GM23338 (cell line): ENCODE data around the gene SYNE1. TPM values are rescaled to one million over a fixed set of nuclear protein-coding genes. Genes with fewer than 3 reads are reported as not detected.

Source experiments
- ATAC-seq: fragments of 200-7000 bp; cut with Tn5 transposase; 3 replicates; pipeline ENCODE4 v1.9.1; 2020
- DNase-seq: peaks from one replicate; pipeline ENCODE4 v3.0.0-alpha.2; 2015; ENCODE audit warnings: low spot score
- H2AFZ ChIP-seq: fragments of 200-600 bp; sonication (generic); 2 replicates; pipeline ENCODE4 v1.8.0; 2016; ENCODE audit warnings: antibody characterized with exemption, mild to moderate bottlenecking, moderate library complexity
- H3F3A ChIP-seq: fragments of 200-600 bp; sonication (generic); replicated peaks from 2 replicates; pipeline ENCODE4 v1.8.0; 2017; ENCODE audit warnings: antibody characterized with exemption, mixed run types, low read depth
- H3K27ac ChIP-seq: fragments of 200-600 bp; sonication (generic); 2 replicates; pipeline ENCODE4 v1.6.1; 2016; ENCODE audit warnings: low read depth
- H3K27me3 ChIP-seq: fragments of 200-600 bp; sonication (generic); 2 replicates; pipeline ENCODE4 v1.8.0; 2016; ENCODE audit warnings: mild to moderate bottlenecking, mixed run types, moderate library complexity; ENCODE audit not compliant: insufficient read depth
- H3K36me3 ChIP-seq: fragments of 200-600 bp; sonication (generic); 2 replicates; pipeline ENCODE4 v1.8.0; 2016; ENCODE audit warnings: mild to moderate bottlenecking; ENCODE audit not compliant: insufficient read depth
- H3K4me1 ChIP-seq: fragments of 200-600 bp; sonication (generic); 2 replicates; pipeline ENCODE4 v1.8.0; 2016; ENCODE audit warnings: mild to moderate bottlenecking, moderate library complexity; ENCODE audit not compliant: insufficient read depth
- H3K4me2 ChIP-seq: fragments of 200-600 bp; sonication (generic); 2 replicates; pipeline ENCODE4 v1.7.1; 2017; ENCODE audit warnings: mixed run types
- H3K4me3 ChIP-seq: fragments of 200-600 bp; sonication (generic); 2 replicates; pipeline ENCODE4 v1.6.1; 2016; ENCODE audit warnings: mixed run types
- H3K79me2 ChIP-seq: fragments of 200-600 bp; sonication (generic); replicated peaks from 2 replicates; pipeline ENCODE4 v1.8.0; 2017; ENCODE audit warnings: mild to moderate bottlenecking; ENCODE audit not compliant: insufficient read depth
- H3K9me2 ChIP-seq: fragments of 200-600 bp; sonication (generic); 2 replicates; pipeline ENCODE4 v1.8.0; 2017; ENCODE audit not compliant: insufficient read depth
- H4K20me1 ChIP-seq: fragments of 200-600 bp; sonication (generic); replicated peaks from 2 replicates; pipeline ENCODE4 v1.8.0; 2017; ENCODE audit warnings: mild to moderate bottlenecking; ENCODE audit not compliant: insufficient read depth
- H3K27ac Mint-ChIP-seq: 2 replicates; pipeline ENCODE4 v1.8.0; 2020; ENCODE audit warnings: inconsistent platforms, mild to moderate bottlenecking, moderate library complexity, mixed read lengths
- H3K27me3 Mint-ChIP-seq: 3 replicates; pipeline ENCODE4 v1.8.0; 2022; ENCODE audit warnings: low read depth, mild to moderate bottlenecking, moderate library complexity, mixed read lengths, inconsistent platforms; ENCODE audit not compliant: insufficient read depth, poor library complexity
- H3K36me3 Mint-ChIP-seq: 3 replicates; pipeline ENCODE4 v1.8.0; 2021; ENCODE audit warnings: low read depth, mild to moderate bottlenecking, inconsistent platforms, moderate library complexity, mixed read lengths
- H3K4me1 Mint-ChIP-seq: 3 replicates; pipeline ENCODE4 v1.8.0; 2020; ENCODE audit warnings: mild to moderate bottlenecking, inconsistent platforms, mixed read lengths
- H3K4me3 Mint-ChIP-seq: 3 replicates; pipeline ENCODE4 v1.8.0; 2021; ENCODE audit warnings: moderate library complexity, mild to moderate bottlenecking, inconsistent platforms, mixed read lengths
- H3K9me3 Mint-ChIP-seq: 3 replicates; pipeline ENCODE4 v1.8.0; 2020; ENCODE audit warnings: moderate library complexity, mild to moderate bottlenecking, inconsistent platforms, mixed read lengths
- CREB1 ChIP-seq: fragments of 250-450 bp; sonication (Bioruptor Pico); IDR thresholded peaks from 2 replicates; pipeline ENCODE4 v1.5.0; 2020; ENCODE audit warnings: low read depth, mild to moderate bottlenecking, moderate library complexity
- EZH2 ChIP-seq: fragments of 200-600 bp; sonication (generic); IDR thresholded peaks from one replicate; pipeline ENCODE4 v1.8.0; 2017; ENCODE audit warnings: antibody characterized with exemption, mild to moderate bottlenecking, low read depth; ENCODE audit not compliant: unreplicated experiment
- EZH2phosphoT487 ChIP-seq: fragments of 200-600 bp; sonication (generic); IDR thresholded peaks from one replicate; pipeline ENCODE4 v1.8.1; 2018; ENCODE audit warnings: antibody characterized with exemption; ENCODE audit not compliant: unreplicated experiment
- JUNB ChIP-seq: IDR thresholded peaks from one replicate; pipeline ENCODE4 v1.6.1; 2016; ENCODE audit warnings: antibody characterized with exemption; ENCODE audit not compliant: unreplicated experiment
- NANOG ChIP-seq: IDR thresholded peaks from 2 replicates; pipeline ENCODE4 v1.6.1; 2016; ENCODE audit warnings: antibody characterized with exemption, borderline replicate concordance
- POLR2AphosphoS5 ChIP-seq: IDR thresholded peaks from 2 replicates; pipeline ENCODE4 v1.6.1; 2016; ENCODE audit warnings: antibody characterized with exemption, low read depth
- STAT1 ChIP-seq: IDR thresholded peaks from one replicate; pipeline ENCODE4 v1.6.1; 2016; ENCODE audit warnings: antibody characterized with exemption; ENCODE audit not compliant: unreplicated experiment
- ZNF114 ChIP-seq: fragments of 250-450 bp; sonication (Bioruptor Pico); IDR thresholded peaks from 2 replicates; pipeline ENCODE4 v1.5.0; 2020; ENCODE audit warnings: mild to moderate bottlenecking, moderate library complexity
- ZNF331 ChIP-seq: fragments of 250-450 bp; sonication (Bioruptor Pico); IDR thresholded peaks from 2 replicates; pipeline ENCODE4 v1.5.0; 2020; ENCODE audit warnings: low read depth, mild to moderate bottlenecking, moderate library complexity
- polyA plus RNA-seq: library from polyadenylated mRNA; unstranded; fragments of >200 nt; fragmentation: Nextera tagmentation; extraction: Ambion mirVana; gene quantifications from 2 replicates; pipeline ENCODE4 v1.2.1, GENCODE V29; 2016
- total RNA-seq: library from RNA; depleted of rRNA; stranded (reverse); fragments of >200 nt; shearing (Covaris generic); gene quantifications from 2 replicates; pipeline ENCODE4 v1.2.3, GENCODE V29; 2014
- TF ChIP-seq, protein P1 (sequence below), 2 experiments: fragments of 200-600 bp in 1 of 2; sonication (generic) in 1 of 2; conservative IDR thresholded peaks; 2 replicates each; pipeline versions ENCODE4 v1.5.1 to v1.6.1; 2016 to 2017; ENCODE audit warnings: antibody characterized with exemption in 2 of 2, low read depth in 2 of 2, mild to moderate bottlenecking in 2 of 2, moderate library complexity in 1 of 2
- TF ChIP-seq, protein P2 (sequence below): fragments of 250-450 bp; sonication (Bioruptor Pico); IDR thresholded peaks from 2 replicates; pipeline ENCODE4 v1.5.0; 2020; ENCODE audit warnings: mild to moderate bottlenecking, moderate library complexity
- TF ChIP-seq, protein P3 (sequence below): IDR thresholded peaks from one replicate; pipeline ENCODE4 v1.6.1; 2018; ENCODE audit warnings: antibody characterized with exemption; ENCODE audit not compliant: unreplicated experiment
- TF ChIP-seq, protein P4 (sequence below): IDR thresholded peaks from 2 replicates; pipeline ENCODE4 v1.6.1; 2016; ENCODE audit warnings: antibody characterized with exemption

Gene SYNE1
- total and polyA plus RNA-seq, 2 experiments from 2014 or later: 3.9 to 13.6 TPM

DNA sequence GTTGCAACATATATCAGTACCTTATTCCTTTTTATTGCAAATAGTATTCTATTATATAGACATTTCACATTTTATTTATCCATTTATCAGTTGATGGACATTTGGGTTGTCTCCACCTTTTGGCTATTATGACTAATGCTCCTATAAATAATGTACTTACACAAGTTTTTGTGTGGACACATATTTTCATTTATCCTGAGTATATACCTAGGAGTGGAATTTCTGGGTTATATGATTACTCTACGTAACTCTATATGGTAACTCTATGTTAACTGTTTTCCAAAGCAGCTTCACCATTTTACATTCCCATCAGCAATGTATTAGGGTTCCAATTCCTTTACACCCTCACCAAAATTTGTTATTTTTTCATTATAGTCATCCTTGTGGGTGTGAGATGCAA lies 424.7 kb downstream of the SYNE1 start:
- Histone ChIP-seq H3K27me3 (no peaks in the 10 kb centered on the region), H3K79me2 (no peaks in the 10 kb centered on the region), H3K36me3 (no peaks in the 10 kb centered on the region), H3F3A (no peaks in the 10 kb centered on the region), H2AFZ (no peak overlapping the region), H3K9me2 (no peaks in the 10 kb centered on the region), H3K4me1 (no peaks in the 10 kb centered on the region), H3K4me2 (no peak overlapping the region), H4K20me1 (no peaks in the 10 kb centered on the region), H3K27ac (no peak overlapping the region), H3K4me3 (no peak overlapping the region)
- H3K27ac Mint-ChIP-seq: no peak overlapping the region
- H3K27me3 Mint-ChIP-seq: no peaks in the 10 kb centered on the region
- H3K4me1 Mint-ChIP-seq: no peaks in the 10 kb centered on the region
- TF ChIP-seq EZH2 (no peak), CREB1 (no peak), ZNF331 (CRISPR knock-in tag) (no peak), STAT1 (no peak), POLR2AphosphoS5 (no peak), NANOG (no peak), ZNF114 (no peak), JUNB (no peak), EZH2phosphoT487 (no peak)
- TF ChIP-seq, protein P1, sequence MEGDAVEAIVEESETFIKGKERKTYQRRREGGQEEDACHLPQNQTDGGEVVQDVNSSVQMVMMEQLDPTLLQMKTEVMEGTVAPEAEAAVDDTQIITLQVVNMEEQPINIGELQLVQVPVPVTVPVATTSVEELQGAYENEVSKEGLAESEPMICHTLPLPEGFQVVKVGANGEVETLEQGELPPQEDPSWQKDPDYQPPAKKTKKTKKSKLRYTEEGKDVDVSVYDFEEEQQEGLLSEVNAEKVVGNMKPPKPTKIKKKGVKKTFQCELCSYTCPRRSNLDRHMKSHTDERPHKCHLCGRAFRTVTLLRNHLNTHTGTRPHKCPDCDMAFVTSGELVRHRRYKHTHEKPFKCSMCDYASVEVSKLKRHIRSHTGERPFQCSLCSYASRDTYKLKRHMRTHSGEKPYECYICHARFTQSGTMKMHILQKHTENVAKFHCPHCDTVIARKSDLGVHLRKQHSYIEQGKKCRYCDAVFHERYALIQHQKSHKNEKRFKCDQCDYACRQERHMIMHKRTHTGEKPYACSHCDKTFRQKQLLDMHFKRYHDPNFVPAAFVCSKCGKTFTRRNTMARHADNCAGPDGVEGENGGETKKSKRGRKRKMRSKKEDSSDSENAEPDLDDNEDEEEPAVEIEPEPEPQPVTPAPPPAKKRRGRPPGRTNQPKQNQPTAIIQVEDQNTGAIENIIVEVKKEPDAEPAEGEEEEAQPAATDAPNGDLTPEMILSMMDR (conservative IDR thresholded peaks at IDR 0.05; ENCODE audit: low read depth in 2 of 2): no peak
- TF ChIP-seq, protein P2, sequence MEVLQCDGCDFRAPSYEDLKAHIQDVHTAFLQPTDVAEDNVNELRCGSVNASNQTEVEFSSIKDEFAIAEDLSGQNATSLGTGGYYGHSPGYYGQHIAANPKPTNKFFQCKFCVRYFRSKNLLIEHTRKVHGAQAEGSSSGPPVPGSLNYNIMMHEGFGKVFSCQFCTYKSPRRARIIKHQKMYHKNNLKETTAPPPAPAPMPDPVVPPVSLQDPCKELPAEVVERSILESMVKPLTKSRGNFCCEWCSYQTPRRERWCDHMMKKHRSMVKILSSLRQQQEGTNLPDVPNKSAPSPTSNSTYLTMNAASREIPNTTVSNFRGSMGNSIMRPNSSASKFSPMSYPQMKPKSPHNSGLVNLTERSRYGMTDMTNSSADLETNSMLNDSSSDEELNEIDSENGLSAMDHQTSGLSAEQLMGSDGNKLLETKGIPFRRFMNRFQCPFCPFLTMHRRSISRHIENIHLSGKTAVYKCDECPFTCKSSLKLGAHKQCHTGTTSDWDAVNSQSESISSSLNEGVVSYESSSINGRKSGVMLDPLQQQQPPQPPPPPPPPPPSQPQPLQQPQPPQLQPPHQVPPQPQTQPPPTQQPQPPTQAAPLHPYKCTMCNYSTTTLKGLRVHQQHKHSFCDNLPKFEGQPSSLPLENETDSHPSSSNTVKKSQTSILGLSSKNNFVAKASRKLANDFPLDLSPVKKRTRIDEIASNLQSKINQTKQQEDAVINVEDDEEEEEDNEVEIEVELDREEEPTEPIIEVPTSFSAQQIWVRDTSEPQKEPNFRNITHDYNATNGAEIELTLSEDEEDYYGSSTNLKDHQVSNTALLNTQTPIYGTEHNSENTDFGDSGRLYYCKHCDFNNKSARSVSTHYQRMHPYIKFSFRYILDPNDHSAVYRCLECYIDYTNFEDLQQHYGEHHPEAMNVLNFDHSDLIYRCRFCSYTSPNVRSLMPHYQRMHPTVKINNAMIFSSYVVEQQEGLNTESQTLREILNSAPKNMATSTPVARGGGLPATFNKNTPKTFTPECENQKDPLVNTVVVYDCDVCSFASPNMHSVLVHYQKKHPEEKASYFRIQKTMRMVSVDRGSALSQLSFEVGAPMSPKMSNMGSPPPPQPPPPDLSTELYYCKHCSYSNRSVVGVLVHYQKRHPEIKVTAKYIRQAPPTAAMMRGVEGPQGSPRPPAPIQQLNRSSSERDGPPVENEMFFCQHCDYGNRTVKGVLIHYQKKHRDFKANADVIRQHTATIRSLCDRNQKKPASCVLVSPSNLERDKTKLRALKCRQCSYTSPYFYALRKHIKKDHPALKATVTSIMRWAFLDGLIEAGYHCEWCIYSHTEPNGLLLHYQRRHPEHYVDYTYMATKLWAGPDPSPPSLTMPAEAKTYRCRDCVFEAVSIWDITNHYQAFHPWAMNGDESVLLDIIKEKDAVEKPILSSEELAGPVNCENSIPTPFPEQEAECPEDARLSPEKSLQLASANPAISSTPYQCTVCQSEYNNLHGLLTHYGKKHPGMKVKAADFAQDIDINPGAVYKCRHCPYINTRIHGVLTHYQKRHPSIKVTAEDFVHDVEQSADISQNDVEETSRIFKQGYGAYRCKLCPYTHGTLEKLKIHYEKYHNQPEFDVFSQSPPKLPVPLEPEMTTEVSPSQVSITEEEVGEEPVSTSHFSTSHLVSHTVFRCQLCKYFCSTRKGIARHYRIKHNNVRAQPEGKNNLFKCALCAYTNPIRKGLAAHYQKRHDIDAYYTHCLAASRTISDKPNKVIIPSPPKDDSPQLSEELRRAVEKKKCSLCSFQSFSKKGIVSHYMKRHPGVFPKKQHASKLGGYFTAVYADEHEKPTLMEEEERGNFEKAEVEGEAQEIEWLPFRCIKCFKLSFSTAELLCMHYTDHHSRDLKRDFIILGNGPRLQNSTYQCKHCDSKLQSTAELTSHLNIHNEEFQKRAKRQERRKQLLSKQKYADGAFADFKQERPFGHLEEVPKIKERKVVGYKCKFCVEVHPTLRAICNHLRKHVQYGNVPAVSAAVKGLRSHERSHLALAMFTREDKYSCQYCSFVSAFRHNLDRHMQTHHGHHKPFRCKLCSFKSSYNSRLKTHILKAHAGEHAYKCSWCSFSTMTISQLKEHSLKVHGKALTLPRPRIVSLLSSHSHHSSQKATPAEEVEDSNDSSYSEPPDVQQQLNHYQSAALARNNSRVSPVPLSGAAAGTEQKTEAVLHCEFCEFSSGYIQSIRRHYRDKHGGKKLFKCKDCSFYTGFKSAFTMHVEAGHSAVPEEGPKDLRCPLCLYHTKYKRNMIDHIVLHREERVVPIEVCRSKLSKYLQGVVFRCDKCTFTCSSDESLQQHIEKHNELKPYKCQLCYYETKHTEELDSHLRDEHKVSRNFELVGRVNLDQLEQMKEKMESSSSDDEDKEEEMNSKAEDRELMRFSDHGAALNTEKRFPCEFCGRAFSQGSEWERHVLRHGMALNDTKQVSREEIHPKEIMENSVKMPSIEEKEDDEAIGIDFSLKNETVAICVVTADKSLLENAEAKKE (CRISPR knock-in tag): no peak
- TF ChIP-seq, protein P3, sequence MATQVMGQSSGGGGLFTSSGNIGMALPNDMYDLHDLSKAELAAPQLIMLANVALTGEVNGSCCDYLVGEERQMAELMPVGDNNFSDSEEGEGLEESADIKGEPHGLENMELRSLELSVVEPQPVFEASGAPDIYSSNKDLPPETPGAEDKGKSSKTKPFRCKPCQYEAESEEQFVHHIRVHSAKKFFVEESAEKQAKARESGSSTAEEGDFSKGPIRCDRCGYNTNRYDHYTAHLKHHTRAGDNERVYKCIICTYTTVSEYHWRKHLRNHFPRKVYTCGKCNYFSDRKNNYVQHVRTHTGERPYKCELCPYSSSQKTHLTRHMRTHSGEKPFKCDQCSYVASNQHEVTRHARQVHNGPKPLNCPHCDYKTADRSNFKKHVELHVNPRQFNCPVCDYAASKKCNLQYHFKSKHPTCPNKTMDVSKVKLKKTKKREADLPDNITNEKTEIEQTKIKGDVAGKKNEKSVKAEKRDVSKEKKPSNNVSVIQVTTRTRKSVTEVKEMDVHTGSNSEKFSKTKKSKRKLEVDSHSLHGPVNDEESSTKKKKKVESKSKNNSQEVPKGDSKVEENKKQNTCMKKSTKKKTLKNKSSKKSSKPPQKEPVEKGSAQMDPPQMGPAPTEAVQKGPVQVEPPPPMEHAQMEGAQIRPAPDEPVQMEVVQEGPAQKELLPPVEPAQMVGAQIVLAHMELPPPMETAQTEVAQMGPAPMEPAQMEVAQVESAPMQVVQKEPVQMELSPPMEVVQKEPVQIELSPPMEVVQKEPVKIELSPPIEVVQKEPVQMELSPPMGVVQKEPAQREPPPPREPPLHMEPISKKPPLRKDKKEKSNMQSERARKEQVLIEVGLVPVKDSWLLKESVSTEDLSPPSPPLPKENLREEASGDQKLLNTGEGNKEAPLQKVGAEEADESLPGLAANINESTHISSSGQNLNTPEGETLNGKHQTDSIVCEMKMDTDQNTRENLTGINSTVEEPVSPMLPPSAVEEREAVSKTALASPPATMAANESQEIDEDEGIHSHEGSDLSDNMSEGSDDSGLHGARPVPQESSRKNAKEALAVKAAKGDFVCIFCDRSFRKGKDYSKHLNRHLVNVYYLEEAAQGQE: no peak
- TF ChIP-seq, protein P4, sequence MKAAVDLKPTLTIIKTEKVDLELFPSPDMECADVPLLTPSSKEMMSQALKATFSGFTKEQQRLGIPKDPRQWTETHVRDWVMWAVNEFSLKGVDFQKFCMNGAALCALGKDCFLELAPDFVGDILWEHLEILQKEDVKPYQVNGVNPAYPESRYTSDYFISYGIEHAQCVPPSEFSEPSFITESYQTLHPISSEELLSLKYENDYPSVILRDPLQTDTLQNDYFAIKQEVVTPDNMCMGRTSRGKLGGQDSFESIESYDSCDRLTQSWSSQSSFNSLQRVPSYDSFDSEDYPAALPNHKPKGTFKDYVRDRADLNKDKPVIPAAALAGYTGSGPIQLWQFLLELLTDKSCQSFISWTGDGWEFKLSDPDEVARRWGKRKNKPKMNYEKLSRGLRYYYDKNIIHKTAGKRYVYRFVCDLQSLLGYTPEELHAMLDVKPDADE: no peak
- peaks cover 2% of the 10 kb centered on the region; the same call in 1 of the 3 replicates for H3K36me3 Mint-ChIP-seq
- ATAC-seq: no peak
- H3K9me3 Mint-ChIP-seq: no peaks in the 10 kb centered on the region
- no peak for DNase-seq
- H3K4me3 Mint-ChIP-seq: no peak overlapping the region
